ENCODE data around the gene STAT5A.
"Not testable (repeated sequence)": the region's sequence is repeated elsewhere in the genome, so short reads cannot be mapped to it uniquely, and the experiment has no call there.

The STAT5A gene

DNA sequence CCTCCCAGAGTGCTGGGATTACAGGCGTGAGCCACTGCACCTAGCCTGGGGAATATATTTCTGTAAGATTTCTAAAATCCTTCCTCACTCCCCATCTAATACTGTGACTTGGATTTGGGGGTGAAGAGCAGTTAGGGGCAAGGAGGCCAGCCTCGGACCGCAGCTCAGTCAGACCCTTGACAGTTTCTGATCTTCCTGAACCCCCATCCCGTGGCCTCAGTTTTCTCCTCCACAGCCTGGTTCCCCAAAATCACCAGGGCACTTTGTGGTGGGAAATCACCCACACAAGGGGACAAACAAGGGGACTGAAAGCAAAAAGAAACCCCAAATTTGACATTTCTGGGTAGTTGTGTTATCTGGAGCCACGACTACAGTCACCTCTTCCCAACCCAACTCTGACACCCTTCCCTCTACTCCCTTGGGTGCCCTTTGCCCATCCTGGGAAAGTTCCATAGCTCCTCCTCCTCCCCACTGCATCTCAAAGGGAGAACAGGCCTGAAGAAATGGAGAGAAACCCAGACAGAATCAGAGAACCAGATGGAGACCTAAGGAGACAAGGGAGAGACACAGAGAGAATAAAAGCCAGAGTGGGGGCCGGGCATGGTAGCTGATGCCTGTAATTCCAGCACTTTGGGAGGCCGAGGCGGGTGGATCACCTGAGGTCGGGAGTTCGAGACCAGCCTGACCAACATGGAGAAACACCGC, 2.8 kb upstream of the STAT5A start:
- DNase-seq (ENCODE audit: low spot score), result peak; percentile 20

DNA sequence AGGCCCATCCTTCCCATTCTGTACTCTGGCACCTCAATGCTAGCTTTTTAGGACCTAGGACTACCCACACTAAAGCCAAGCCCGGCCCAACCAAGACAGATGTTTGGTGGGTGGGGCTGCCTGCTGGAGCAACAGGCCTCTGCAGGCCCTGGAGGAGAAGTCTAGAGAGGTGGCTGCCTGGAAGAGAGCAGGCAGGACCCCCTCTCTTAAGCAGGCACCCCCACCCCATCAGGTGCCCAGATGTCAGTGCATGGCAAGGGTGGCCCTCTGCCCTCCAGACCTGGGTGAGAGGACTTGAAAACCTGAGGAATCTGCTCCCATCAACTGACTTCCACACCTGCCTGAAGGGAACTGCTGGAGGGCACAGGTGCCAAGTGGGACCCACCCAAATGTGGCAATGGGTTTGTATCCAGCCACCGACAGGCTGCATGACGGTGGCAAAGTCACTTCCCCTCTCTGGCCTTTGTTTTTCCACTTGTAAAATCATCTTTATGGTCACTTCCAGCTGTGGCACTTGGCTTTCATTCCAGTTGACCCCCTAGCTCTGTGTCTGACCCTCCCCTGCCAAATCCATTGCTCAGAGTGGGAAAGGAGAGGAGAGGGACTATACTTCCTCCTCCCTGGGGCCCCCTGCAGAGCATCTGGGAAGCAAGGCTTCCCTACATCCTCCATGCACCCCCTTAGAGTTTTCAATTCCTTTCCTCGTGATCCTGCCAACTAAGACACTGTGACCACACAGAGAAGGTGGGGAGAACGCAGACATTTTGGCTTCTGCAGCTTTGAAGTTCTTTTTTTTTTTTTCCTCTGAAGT, 1.7 kb upstream of the STAT5A start:
- peak; percentile 38 for DNase-seq (ENCODE audit: low spot score)

DNA sequence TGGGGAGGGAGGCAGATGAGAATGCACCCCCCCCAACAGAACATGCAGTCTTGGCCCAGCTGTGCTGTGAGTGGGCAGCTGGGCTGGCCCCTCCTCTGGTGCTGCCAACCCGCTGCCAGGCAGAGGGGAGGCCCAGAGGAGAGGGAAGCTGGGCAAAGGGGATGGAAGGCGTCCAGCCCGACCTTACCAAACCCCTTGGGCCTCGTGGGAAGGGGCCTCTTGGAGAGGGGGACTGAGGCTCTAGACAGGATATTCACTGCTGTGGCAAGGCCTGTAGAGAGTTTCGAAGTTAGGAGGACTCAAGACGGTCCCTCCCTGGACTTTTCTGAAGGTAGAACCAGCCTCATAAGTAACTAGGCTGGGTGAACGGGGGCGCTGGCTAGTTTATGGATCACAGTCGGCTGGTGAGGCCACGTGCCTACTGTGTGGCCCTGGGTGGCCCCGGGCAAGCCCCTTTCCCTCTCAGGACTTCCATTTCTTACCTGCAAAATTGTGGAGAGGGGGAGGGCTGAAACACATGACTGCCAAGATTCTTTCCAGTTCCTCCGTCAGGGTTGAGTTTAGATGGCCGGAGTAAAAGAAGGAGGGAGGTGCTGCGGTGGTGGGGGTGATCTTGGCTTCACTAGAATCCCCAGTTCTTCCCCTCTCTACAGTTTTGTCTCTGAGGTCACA, 857 bp upstream of the STAT5A start:
- peak; percentile 44 for DNase-seq (ENCODE audit: low spot score)

DNA sequence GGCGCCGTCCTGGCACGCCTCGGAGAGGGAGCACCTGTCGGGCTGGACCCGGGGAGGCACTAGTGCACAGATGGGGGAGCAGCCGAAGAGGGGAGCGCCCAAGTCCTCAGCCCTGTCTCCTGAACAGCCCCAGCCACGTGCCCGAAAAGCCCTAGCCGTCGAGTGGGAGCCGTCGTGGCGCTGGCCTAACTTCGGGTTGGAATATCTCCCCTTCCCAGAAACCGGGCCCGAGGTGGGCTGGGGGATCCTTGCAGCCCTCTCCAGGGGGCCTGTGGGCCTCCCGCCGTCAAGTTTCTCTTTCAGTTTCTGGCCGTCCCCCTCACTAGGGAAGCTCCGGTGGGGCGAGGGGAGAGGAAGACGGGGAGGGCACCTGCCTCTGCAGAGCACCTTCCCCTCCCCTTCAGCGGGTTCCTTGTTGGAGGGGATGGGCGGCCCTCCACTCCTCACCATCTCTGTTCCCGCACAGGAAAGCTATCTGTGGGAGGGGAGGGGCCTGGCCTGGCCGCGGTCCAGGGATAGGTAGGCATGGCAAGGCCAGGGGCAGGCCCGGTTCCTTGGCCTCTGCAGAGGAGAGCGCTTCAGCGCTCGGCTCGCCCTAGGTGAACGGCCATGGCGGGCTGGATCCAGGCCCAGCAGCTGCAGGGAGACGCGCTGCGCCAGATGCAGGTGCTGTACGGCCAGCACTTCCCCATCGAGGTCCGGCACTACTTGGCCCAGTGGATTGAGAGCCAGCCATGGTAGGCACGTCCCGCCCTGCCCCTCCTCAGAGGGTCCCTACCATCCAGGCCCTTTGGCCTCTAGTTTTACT, 709 bp downstream of the STAT5A start:
- no peak for DNase-seq (ENCODE audit: low spot score)

DNA sequence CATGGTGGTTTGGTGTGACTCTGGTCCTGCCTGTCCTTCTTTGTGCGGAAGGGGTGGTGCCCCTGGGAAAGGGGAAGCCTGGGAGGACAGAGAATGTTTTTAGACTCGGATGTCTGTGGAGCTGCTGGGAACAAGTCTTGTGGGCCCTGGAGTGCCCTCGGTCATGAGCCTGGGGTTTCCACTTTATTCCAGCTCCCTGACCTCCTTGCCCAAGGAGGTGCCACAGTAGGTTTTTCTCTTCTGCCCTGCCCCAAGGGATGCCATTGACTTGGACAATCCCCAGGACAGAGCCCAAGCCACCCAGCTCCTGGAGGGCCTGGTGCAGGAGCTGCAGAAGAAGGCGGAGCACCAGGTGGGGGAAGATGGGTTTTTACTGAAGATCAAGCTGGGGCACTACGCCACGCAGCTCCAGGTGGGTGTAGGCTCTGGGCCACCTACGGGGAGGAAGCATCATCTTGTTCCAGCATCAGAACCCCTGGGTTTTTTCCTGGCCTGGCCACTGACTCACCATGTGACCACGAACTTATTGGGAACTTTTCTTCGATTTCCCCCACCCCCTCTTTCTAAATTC, 1.4 kb downstream of the STAT5A start:
- peak; percentile 54 for DNase-seq (ENCODE audit: low spot score)

DNA sequence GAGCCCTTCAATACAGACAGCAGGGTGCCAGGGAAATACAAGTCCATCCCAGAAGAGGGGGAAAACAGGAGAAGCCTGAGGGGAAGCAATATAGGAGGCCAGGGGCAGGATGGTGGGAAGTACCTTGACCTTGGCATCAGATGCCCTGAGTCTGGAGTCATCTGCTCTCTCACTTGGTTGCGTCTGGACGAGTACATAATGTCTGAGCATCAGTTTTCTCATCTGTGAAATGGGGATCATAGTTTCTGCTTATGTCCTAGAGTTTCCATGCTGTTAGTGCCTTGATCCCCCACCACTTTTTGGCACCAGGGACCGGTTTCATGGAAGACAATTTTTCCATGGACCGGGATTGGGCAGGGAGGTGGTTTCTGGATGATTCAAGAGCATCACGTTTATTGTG, 2.3 kb downstream of the STAT5A start:
- no peak for DNase-seq (ENCODE audit: low spot score)

DNA sequence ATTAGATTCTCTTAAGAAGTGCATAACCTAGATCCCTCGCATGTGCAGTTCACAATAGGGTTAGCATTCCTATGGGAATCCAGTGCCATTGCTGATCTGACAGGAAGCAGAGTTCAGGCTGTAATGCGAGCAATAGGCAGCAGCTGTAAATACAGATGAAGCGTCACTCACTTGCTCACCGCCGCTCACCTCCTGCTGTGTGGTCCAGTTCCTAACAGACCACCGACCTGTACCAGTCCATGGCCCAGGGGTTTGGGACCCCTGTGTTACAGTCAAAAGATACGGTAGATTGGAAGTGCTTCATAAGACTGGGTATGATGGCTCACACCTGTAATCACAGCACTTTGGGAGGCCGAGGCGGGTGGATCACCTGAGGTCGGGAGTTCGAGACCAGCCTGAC, 2.8 kb downstream of the STAT5A start:
- DNase-seq (ENCODE audit: low spot score), result no peak

DNA sequence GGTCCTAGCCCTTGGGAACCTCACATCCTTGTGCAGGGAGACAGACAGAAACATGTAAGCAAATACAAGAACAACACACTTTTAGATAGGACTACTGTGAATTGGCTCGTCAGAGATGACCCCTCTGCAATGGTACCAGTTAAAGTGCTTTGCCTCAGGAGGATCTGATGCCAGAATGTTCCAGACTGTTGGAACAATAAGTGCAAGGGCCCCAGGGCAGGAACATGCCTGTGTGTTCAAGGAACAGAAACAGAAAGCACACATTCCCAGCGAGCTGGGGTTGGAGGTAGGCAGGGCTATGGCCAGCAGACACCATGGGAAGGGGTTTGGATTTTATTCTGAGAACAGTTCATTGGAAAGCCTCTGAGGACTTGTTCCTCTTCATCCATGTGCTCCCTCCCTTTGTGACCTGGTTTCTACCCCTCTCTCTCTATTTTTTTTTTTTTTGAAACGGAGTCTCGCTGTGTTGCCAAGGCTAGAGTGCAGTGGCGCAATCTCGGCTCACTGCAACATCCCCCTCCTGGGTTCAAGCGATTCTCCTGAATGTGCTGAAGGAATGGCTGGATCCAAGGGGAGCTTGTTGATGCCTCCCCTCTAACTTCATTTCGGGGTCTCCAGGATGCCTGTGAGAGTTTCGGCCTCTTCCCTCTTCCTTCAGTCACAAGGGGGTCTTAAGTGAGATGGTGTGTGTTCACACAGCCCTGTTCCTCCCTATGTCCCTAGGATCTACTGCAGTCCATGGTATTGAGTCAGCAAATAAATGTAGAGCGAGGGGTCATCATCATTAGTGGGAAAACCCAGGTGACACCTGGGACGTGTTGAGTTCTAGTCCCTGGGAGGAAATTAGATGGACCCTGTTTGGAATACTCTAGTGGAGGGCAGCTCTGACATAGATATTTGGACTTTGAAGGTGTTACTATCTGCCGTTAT, 6.4 kb downstream of the STAT5A start:
- DNase-seq (ENCODE audit: low spot score), result no peak

DNA sequence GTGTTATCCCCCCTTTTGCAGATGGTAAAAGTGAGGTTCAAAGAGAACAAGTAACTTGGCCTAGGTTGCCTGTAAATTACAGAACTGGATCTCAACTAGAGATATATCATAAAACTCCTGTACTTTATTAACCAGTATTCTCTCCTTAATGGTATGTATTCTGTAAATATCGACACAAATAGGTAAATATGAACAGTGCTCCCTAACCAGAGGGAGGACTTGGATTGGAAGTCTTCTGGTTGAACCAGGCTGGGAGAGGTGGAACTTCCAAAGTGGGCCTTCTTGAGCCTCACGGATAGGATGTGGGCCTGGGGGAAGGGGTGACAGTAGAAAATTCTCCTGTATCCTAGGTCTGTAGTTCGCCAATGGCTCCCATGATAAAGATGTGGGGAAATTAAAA, 7.7 kb downstream of the STAT5A start:
- no peak for DNase-seq (ENCODE audit: low spot score)

DNA sequence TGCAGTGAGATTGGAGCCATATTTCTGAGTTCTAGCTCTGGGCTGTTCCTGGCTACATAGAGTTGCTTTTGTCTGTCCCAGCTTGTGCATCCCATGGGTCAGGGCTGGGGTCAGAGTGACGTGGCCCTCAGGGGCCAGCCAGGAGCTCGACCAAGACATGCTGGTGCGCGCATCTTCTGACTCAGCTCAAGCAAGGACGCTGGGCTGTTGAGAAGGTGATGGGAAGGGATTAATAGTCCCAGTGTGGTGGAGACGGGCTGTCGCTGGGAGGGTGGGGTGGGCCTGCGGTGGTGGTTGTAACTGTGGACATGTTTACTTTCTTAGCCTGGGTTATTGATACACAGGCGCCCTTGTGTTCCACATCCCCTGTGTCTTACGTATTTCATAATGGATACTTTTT, 9.5 kb downstream of the STAT5A start:
- DNase-seq (ENCODE audit: low spot score), result not testable (repeated sequence)

DNA sequence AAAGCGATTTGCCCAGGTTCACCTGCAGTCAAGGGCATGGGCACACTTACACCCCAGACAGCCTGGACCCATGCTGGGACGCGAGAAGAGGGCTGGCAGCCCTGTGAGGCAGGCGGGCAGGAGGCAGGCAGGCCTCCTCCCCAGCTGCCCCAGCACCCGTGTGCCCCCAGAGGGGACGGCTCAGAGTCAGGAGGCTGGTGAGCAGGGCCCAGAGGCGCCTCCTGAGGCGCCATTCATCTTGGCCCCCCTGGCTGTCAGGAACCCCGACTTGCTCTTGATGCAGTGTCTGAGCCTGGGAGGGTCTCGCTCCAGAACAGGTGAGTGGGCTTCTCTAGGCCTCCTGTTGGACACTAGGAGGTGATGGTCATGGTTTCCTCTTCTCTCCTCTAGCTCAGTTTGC, 11.1 kb downstream of the STAT5A start:
- not testable (repeated sequence) for DNase-seq (ENCODE audit: low spot score)

DNA sequence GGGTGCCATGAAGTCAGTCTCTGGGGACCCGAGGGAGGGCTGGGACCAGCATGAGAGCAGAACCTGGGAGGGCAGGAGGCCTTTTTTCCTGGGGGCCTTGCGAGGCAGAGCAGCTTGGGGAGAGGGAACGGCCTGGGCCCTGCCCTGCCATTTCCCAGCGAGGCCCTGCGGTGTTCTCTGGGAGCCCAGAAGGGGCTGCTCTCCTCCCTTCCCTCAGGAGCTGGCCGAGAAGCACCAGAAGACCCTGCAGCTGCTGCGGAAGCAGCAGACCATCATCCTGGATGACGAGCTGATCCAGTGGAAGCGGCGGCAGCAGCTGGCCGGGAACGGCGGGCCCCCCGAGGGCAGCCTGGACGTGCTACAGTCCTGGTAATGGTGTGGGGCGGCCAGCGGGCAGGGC, 11.6 kb downstream of the STAT5A start:
- DNase-seq (ENCODE audit: low spot score), result not testable (repeated sequence)

DNA sequence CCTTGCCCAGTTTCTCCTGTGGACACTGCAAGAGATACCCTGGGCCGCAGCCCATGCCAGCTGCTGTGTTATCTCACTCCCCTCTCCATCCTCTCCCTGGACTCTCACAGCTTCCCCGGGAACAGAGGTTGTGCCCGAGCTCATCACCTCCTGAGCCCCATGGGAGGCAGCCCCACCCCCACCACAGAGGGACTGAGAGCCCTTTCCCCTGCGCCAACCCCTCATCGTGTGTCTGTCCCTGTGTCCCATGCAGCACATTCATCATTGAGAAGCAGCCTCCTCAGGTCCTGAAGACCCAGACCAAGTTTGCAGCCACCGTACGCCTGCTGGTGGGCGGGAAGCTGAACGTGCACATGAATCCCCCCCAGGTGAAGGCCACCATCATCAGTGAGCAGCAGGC, 12.7 kb downstream of the STAT5A start:
- no peak for DNase-seq (ENCODE audit: low spot score)

DNA sequence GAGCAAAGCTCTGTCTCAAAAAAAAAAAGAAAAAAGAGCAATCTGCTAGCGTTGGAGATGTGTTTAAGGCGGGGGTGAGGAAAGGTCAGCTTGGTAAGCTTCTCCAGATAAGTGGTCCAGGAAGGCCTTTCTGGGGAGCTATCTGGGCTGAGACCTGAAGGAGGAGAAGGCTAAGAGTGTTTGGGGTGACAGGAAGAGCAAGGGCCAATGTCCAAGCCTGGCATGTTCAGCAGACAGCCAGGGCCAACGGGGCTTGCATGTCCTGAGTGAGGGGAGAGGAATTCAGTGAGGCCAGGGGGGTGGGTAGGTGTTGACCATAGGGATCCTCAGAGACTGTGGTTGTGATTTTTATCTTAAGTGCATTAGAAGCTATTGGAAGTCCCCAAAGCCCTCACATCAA, 15.4 kb downstream of the STAT5A start:
- no peak for DNase-seq (ENCODE audit: low spot score)

DNA sequence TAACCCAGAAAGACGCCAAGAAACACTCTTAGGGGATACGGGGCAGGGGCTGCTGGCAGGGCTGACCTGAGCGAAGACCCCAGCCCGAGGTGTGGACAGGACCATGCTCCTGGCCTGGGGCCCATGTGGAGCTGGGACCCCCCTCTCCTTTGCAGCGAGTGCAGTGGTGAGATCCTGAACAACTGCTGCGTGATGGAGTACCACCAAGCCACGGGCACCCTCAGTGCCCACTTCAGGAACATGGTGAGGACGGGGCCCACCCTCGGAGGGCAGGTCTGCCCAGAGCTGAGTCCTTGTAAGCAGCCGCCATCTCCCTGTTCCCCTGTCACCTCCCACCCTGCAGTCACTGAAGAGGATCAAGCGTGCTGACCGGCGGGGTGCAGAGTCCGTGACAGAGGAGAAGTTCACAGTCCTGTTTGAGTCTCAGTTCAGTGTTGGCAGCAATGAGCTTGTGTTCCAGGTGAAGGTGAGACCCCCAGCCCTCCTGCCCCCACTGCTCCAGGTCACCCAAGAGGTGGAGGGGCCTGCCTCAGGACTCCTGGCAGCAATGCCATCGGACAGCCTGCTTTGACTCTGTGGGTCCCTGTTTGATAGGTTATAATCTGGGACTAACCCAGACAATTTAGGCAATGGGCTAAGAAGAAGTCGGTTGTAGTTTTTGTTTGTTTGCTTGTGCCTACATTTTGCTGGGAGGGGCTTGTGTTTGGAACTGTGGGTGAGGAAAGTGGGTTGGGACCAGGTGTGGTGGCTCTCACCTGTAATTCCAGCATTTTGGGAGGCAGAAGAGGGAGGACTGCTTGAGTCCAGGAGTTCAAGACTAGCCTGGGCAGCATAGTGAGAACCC, 16.1 kb downstream of the STAT5A start:
- DNase-seq (ENCODE audit: low spot score), result no peak

DNA sequence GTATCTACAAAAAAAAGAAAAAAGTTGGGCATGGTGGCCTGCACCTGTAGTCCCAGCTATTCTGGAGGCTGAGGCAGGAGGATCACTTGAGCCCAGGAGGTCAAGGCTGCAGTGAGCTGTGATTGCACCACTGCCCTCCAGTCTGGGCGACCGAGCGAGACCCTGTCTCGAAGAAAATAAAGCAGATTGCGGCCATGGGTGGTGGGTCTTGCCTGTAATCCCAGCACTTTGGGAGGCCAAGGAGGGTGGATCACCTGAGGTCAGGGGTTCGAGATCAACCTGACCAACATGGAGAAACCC, 16.7 kb downstream of the STAT5A start:
- not testable (repeated sequence) for DNase-seq (ENCODE audit: low spot score)

DNA sequence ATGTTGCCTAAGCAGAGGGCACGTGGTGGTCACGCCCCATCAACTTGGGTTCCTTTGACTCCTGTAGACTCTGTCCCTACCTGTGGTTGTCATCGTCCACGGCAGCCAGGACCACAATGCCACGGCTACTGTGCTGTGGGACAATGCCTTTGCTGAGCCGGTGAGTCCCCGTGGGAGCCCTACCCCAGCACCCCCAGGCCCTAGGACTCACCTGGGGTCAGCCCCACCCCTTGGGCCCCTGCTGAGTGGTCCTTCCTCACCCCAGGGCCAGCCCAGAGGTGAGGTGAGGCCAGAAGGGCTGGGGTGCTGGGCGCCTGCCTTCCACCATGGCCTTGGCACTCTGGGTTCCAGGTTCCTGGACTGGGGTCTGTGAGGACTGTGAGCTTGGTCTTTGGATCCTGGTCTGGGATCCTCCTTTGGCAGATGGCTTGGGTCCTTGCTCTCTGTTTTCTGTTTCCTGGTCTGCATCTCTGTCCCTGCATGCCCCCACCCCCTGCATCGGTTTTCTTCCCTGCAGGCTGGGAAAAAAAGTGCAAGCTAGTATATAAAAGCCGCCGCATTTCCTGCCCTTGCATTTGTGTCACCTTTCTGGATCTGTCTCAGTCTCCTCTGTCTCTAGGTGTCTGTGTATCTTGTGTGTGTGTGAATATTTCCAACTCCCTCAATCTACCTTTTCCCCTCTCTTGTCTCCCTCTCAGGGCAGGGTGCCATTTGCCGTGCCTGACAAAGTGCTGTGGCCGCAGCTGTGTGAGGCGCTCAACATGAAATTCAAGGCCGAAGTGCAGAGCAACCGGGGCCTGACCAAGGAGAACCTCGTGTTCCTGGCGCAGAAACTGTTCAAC, 17.5 kb downstream of the STAT5A start:
- DNase-seq (ENCODE audit: low spot score), result no peak

DNA sequence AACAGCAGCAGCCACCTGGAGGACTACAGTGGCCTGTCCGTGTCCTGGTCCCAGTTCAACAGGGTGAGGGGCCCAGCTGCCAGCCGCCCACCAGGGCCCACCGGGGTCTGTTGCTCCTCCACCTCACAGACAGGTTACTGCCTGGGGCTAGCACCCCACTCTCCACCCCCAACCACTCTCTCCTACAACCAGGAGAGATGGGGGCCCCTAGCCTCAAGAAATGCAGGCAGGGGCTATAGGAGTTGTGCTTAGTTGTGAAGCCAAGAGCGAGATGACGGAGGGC, 18.0 kb downstream of the STAT5A start:
- DNase-seq (ENCODE audit: low spot score), result no peak

DNA sequence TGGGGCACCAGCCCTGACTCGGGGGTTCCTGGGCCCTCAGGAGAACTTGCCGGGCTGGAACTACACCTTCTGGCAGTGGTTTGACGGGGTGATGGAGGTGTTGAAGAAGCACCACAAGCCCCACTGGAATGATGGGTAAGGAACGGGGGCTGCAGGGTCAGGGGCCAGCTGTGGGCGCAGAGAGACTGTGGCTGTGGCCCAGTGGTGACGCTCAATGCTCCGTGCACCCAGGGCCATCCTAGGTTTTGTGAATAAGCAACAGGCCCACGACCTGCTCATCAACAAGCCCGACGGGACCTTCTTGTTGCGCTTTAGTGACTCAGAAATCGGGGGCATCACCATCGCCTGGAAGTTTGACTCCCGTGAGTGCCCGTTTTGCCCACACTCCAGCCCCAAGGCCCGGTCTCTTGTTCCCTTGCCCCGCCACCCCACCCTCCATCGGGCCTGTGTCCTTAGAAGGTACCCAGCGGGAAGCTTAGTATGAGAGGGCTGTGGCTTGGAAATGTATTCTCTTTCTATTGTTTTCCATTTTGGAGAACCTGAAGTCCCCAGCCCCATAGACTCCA, 19.1 kb downstream of the STAT5A start:
- no peak for DNase-seq (ENCODE audit: low spot score)

All from ecto neural progenitor cell (in vitro differentiated cells).